Suprapubic skin (tissue), 4 donors: ENCODE results near the gene ADAMTS2.

Experiments used
- CTCF ChIP-seq, 2 donors: fragments of 200-600 bp in 1 of 2; fragments of 450-650 bp in 1 of 2; sonication (generic) in 1 of 2; IDR thresholded peaks; one replicate each; pipeline ENCODE4 v1.5.1; 2016 to 2019; ENCODE audit warnings: antibody characterized with exemption in 2 of 2, mild to moderate bottlenecking in 1 of 2, moderate library complexity in 1 of 2
- EP300 ChIP-seq: sonication (generic); formaldehyde crosslinking; IDR thresholded peaks from one replicate; pipeline ENCODE4 v1.6.1; 2017; ENCODE audit warnings: antibody characterized with exemption
- POLR2A ChIP-seq, 2 donors: fragments of 450-650 bp; IDR thresholded peaks; one replicate each; pipeline ENCODE4 v1.6.1; 2017; ENCODE audit warnings: antibody characterized with exemption in 2 of 2, mild to moderate bottlenecking in 2 of 2, moderate library complexity in 2 of 2
- POLR2AphosphoS5 ChIP-seq, 3 donors: sonication (generic); formaldehyde crosslinking; IDR thresholded peaks; one replicate each; pipeline ENCODE4 v1.6.1; 2017; ENCODE audit warnings: antibody characterized with exemption in 3 of 3

DNA sequence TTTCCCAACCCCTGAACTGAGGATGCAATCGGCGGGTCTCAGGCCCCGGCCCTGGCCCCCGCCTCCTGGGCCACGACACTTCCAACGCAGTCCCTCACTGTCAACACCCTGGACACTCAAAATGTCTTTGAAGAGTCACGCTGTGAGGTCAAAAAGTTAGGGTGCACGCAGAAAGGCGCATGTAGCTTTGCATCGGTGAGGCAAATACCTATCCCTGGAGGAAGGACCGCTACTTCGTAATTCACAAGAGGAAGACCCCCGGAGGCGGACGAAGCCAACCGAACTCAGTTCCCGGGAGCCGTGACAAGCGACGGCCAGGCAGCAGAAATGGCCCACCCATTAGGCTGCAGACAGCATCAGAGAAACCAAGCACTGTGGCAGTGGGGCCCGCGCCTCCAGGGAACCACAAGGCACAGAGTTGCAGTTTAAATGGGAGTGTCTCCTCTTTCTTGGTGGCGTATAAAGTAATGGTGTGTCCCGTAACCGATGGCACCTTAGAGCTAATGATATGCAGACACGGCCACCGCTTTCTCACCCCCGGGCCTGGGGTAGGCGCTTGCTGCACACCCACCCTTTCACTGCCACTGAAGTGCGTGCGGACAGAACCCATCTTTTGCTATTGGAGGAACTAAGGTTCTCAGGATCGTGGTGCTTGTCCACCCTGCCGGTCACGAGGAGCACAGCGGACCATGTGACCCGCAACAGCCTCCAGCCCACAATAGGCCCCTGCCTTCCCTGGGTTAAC lies 9.0 kb downstream of the ADAMTS2 start:
- TF ChIP-seq CTCF (IDR thresholded peaks at IDR 0.05) (no peak), EP300 (no peak), POLR2AphosphoS5 (IDR thresholded peaks at IDR 0.05) (no peak), POLR2A (IDR thresholded peaks at IDR 0.05) (no peak)
